OCI-LY1 (cell line): ENCODE measurements around the gene B3GNT2.

Source experiments
- H2AFZ ChIP-seq: fragments of 200-600 bp; sonication (generic), shearing (Covaris generic); 2 replicates; pipeline ENCODE4 v1.6.0; 2014; ENCODE audit warnings: antibody characterized with exemption, mild to moderate bottlenecking, low read length
- H3F3A ChIP-seq: fragments of 200-600 bp; sonication (generic), shearing (Covaris generic); 2 replicates; pipeline ENCODE4 v1.6.0; 2014; ENCODE audit warnings: mild to moderate bottlenecking, antibody characterized with exemption, low read length, moderate library complexity; ENCODE audit not compliant: insufficient read depth
- H3K27ac ChIP-seq: fragments of 200-600 bp; sonication (generic); 2 replicates; pipeline ENCODE4 v1.5.1; 2014; ENCODE audit warnings: low read length, mixed run types, mild to moderate bottlenecking, low read depth; ENCODE audit not compliant: poor library complexity, severe bottlenecking
- H3K27me3 ChIP-seq: fragments of 200-600 bp; sonication (generic); 2 replicates; pipeline ENCODE4 v1.6.0; 2014; ENCODE audit warnings: antibody characterized with exemption, mild to moderate bottlenecking, low read length, moderate library complexity; ENCODE audit not compliant: insufficient read depth
- H3K36me3 ChIP-seq: fragments of 200-600 bp; sonication (generic); 2 replicates; pipeline ENCODE4 v1.6.1; 2014; ENCODE audit warnings: mild to moderate bottlenecking, antibody characterized with exemption, low read length, moderate library complexity, mixed read lengths; ENCODE audit not compliant: insufficient read depth
- H3K4me1 ChIP-seq: fragments of 200-600 bp; sonication (generic); 2 replicates; pipeline ENCODE4 v1.5.1; 2014; ENCODE audit warnings: mild to moderate bottlenecking, low read length, moderate library complexity; ENCODE audit not compliant: insufficient read depth, severe bottlenecking
- H3K4me2 ChIP-seq: fragments of 200-600 bp; sonication (generic), shearing (Covaris generic); 2 replicates; pipeline ENCODE4 v1.6.1; 2014; ENCODE audit warnings: low read length
- H3K4me3 ChIP-seq: fragments of 200-600 bp; sonication (generic); 2 replicates; pipeline ENCODE4 v1.5.1; 2014; ENCODE audit warnings: low read length, low read depth, mild to moderate bottlenecking, mixed read lengths; ENCODE audit not compliant: poor library complexity, severe bottlenecking
- H3K79me2 ChIP-seq: fragments of 200-600 bp; shearing (Covaris generic); 2 replicates; pipeline ENCODE4 v1.6.1; 2016; ENCODE audit warnings: mixed run types, low read length, mixed read lengths; ENCODE audit not compliant: insufficient read depth
- H3K9ac ChIP-seq: fragments of 200-600 bp; sonication (generic), shearing (Covaris generic); 2 replicates; pipeline ENCODE4 v1.6.1; 2014; ENCODE audit warnings: mild to moderate bottlenecking, low read length, mixed read lengths
- H3K9me2 ChIP-seq: fragments of 200-600 bp; sonication (generic), shearing (Covaris generic); 2 replicates; pipeline ENCODE4 v1.6.1; 2014; ENCODE audit warnings: low read depth, mild to moderate bottlenecking, low read length, mixed read lengths
- H3K9me3 ChIP-seq: fragments of 200-600 bp; shearing (Covaris generic); 2 replicates; pipeline ENCODE4 v1.6.1; 2014; ENCODE audit warnings: low read length, mixed read lengths
- H4K20me1 ChIP-seq: fragments of 200-600 bp; sonication (generic), shearing (Covaris generic); 2 replicates; pipeline ENCODE4 v1.6.0; 2016; ENCODE audit warnings: mild to moderate bottlenecking, low read length; ENCODE audit not compliant: insufficient read depth
- EZH2 ChIP-seq: fragments of 200-600 bp; sonication (generic), shearing (Covaris generic); IDR thresholded peaks from 2 replicates; pipeline ENCODE4 v1.8.0; 2017; ENCODE audit warnings: borderline replicate concordance, mixed run types, mild to moderate bottlenecking, antibody characterized with exemption, low read length, moderate library complexity, mixed read lengths
- TF ChIP-seq, protein P1 (sequence below): fragments of 200-600 bp; sonication (generic), shearing (Covaris generic); IDR thresholded peaks from 2 replicates; pipeline ENCODE4 v1.5.1; 2017; ENCODE audit warnings: mild to moderate bottlenecking, antibody characterized with exemption, low read length, moderate library complexity, mixed read lengths

Gene B3GNT2

GRCh38 chr2:62250239-62250638, 54.3 kb downstream of the B3GNT2 start:
- Histone ChIP-seq H2AFZ (no peak overlapping the region), H3K4me3 (no peak overlapping the region), H3K9me3 (no peaks in the 10 kb centered on the region), H3K27me3 (no peaks in the 10 kb centered on the region), H3K36me3 (no peaks in the 10 kb centered on the region), H3K9ac (no peak overlapping the region), H3K27ac (no peak overlapping the region), H3K4me1 (no peaks in the 10 kb centered on the region), H4K20me1 (no peaks in the 10 kb centered on the region), H3K9me2 (no peaks in the 10 kb centered on the region), H3K79me2 (no peaks in the 10 kb centered on the region), H3F3A (no peaks in the 10 kb centered on the region), H3K4me2 (no peak overlapping the region)
- no peak for TF ChIP-seq EZH2
- TF ChIP-seq, protein P1, sequence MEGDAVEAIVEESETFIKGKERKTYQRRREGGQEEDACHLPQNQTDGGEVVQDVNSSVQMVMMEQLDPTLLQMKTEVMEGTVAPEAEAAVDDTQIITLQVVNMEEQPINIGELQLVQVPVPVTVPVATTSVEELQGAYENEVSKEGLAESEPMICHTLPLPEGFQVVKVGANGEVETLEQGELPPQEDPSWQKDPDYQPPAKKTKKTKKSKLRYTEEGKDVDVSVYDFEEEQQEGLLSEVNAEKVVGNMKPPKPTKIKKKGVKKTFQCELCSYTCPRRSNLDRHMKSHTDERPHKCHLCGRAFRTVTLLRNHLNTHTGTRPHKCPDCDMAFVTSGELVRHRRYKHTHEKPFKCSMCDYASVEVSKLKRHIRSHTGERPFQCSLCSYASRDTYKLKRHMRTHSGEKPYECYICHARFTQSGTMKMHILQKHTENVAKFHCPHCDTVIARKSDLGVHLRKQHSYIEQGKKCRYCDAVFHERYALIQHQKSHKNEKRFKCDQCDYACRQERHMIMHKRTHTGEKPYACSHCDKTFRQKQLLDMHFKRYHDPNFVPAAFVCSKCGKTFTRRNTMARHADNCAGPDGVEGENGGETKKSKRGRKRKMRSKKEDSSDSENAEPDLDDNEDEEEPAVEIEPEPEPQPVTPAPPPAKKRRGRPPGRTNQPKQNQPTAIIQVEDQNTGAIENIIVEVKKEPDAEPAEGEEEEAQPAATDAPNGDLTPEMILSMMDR, result no peak

GRCh38 chr2:62254424-62255266, 58.7 kb downstream of the B3GNT2 start:
- Histone ChIP-seq H3K36me3 (no peaks in the 10 kb centered on the region), H4K20me1 (no peaks in the 10 kb centered on the region), H3K27ac (no peak overlapping the region), H3K79me2 (no peaks in the 10 kb centered on the region), H3K4me3 (no peak overlapping the region), H3F3A (no peaks in the 10 kb centered on the region), H3K9me3 (no peaks in the 10 kb centered on the region), H3K9ac (no peak overlapping the region), H2AFZ (no peak overlapping the region), H3K4me2 (no peak overlapping the region), H3K4me1 (no peaks in the 10 kb centered on the region), H3K9me2 (no peaks in the 10 kb centered on the region), H3K27me3 (no peaks in the 10 kb centered on the region)
- TF ChIP-seq EZH2, result no peak
- TF ChIP-seq, protein P1, result no peak

DNA sequence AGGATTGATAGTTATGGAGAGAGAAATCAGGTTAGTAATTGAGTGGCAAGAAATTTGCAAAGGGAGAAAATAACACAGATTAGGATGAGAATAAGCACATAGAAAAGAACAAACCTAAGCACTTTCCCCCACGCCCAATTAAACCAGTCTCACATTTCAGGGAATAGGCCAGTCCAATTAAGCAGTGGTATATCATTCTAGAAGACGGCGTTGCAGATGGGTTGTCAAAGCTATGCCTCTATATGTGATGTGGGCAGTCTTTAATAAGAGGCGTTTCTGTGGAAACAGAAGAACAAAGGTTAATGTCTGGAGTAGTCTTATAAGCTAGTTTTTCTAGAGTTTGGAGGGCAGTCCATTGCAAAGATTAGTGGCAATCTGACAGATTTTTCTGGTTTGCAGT, 61.6 kb downstream of the B3GNT2 start:
- Histone ChIP-seq H3F3A (no peaks in the 10 kb centered on the region), H3K9me3 (no peaks in the 10 kb centered on the region), H3K36me3 (no peaks in the 10 kb centered on the region), H4K20me1 (no peaks in the 10 kb centered on the region), H3K79me2 (no peaks in the 10 kb centered on the region), H3K27ac (no peak overlapping the region), H3K4me2 (no peak overlapping the region), H3K4me1 (no peaks in the 10 kb centered on the region), H3K4me3 (no peak overlapping the region), H3K9me2 (no peaks in the 10 kb centered on the region), H3K27me3 (no peaks in the 10 kb centered on the region), H3K9ac (no peak overlapping the region), H2AFZ (no peak overlapping the region)
- TF ChIP-seq EZH2, result no peak
- TF ChIP-seq, protein P1, result no peak
